Sigmoid colon (tissue), 7 donors: ENCODE measurements around the gene AKR1C4. TPM values are rescaled to one million over a fixed set of nuclear protein-coding genes. Genes with fewer than 3 reads are reported as not detected.
"Not testable (repeated sequence)": the region's sequence is repeated elsewhere in the genome, so short reads cannot be mapped to it uniquely, and the experiment has no call there.

Experiments
- DNase-seq: peaks from one replicate; pipeline ENCODE4 v3.0.0-alpha.2; 2019
- H3K27ac ChIP-seq, 4 donors: fragments of 200-600 bp; sonication (generic); one replicate each; pipeline ENCODE4 v1.5.1; 2016 to 2019; ENCODE audit warnings: mild to moderate bottlenecking in 1 of 4
- H3K27me3 ChIP-seq, 3 donors: fragments of 200-600 bp; sonication (generic); one replicate each; pipeline ENCODE4 v1.5.1; 2019; ENCODE audit warnings: mild to moderate bottlenecking in 1 of 3
- H3K36me3 ChIP-seq, 4 donors: fragments of 200-600 bp; sonication (generic); one replicate each; pipeline ENCODE4 v1.5.1; 2016 to 2019
- H3K4me1 ChIP-seq, 4 donors: fragments of 200-600 bp; sonication (generic); one replicate each; pipeline ENCODE4 v1.5.1; 2017 to 2019
- H3K4me3 ChIP-seq, 4 donors: fragments of 200-600 bp; sonication (generic); one replicate each; pipeline ENCODE4 v1.5.1; 2017 to 2019; ENCODE audit warnings: mild to moderate bottlenecking in 2 of 4, moderate library complexity in 1 of 4
- H3K9me3 ChIP-seq, 4 donors: fragments of 200-600 bp in 3 of 4; sonication (generic) in 3 of 4; one replicate each; pipeline versions ENCODE4 v1.5.1 to v1.6.1; 2013 to 2019
- EP300 ChIP-seq, 4 donors: sonication (generic); formaldehyde crosslinking; IDR thresholded peaks; one replicate each; pipeline ENCODE4 v1.6.1; 2017; ENCODE audit warnings: antibody characterized with exemption in 4 of 4
- POLR2A ChIP-seq, 2 donors: fragments of 450-650 bp; IDR thresholded peaks; one replicate each; pipeline ENCODE4 v1.6.1; 2016; ENCODE audit warnings: antibody characterized with exemption in 2 of 2, mild to moderate bottlenecking in 2 of 2, moderate library complexity in 2 of 2
- POLR2AphosphoS5 ChIP-seq, 4 donors: sonication (generic); formaldehyde crosslinking; IDR thresholded peaks; one replicate each; pipeline ENCODE4 v1.6.1; 2017; ENCODE audit warnings: antibody characterized with exemption in 4 of 4
- WGBS, 2 donors: extraction: QIAGEN DNeasy Blood & Tissue Kit; methylation state at CpG; one replicate each; pipeline ENCODE4 v1.1.7; 2013; 5-methylcytosine and 5-hydroxymethylcytosine counted together
- intact Hi-C: fragments of 100-400 bp; cut with DNase I; formaldehyde crosslinking; loops from one replicate; pipeline ENCODE4 v1.15.1; 2023
- polyA plus RNA-seq, 3 donors: library from polyadenylated mRNA; stranded (reverse); fragments of 200-250 nt; gene quantifications; one replicate each; pipeline ENCODE4 v1.2.3, GENCODE V29; 2013
- total RNA-seq, 4 donors: library from RNA; depleted of rRNA; stranded (reverse); fragments of >200 nt; gene quantifications; one replicate each; pipeline ENCODE4 v1.1.0, GENCODE V29; 2016
- TF ChIP-seq, protein P1 (sequence below), 4 experiments: fragments of 450-650 bp in 3 of 4; fragments of 200-600 bp in 1 of 4; IDR thresholded peaks; one replicate each; pipeline ENCODE4 v1.5.1; 2016 to 2019; ENCODE audit warnings: antibody characterized with exemption in 4 of 4, mild to moderate bottlenecking in 3 of 4, moderate library complexity in 2 of 4
- donor health status: healthy with polysubstance abuse.
- donor health status: Bipolar disorder and iron deficiency.
- donor health status: healthy.

AKR1C4 gene
- total and polyA plus RNA-seq, 7 donors = not detected

DNA sequence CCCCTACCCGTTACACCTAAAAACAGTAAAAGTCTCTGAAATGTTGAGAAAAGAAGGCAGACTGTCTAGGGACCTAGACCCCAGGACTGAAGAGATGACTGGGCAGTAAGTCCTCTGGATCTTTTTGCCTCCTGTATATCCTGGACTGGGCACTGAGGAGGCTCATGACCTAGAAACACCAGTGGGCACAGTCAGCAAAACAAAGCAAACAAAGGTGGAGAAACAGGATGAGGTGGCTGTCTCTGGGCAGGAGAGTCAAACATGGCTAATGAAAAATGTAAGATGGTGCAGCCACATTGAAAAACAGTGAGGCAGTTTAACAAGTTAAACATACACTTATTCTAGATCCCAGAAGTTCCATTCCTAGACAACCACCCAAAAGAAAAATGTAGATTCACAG lies 45.9 kb downstream of the AKR1C4 start:
- no peaks in the 10 kb centered on the region for H3K27me3 ChIP-seq
- H3K4me1 ChIP-seq = no peaks in the 10 kb centered on the region
- H3K27ac ChIP-seq = no peak overlapping the region
- no peak for TF ChIP-seq POLR2AphosphoS5 (IDR thresholded peaks at IDR 0.05)
- TF ChIP-seq, protein P1, sequence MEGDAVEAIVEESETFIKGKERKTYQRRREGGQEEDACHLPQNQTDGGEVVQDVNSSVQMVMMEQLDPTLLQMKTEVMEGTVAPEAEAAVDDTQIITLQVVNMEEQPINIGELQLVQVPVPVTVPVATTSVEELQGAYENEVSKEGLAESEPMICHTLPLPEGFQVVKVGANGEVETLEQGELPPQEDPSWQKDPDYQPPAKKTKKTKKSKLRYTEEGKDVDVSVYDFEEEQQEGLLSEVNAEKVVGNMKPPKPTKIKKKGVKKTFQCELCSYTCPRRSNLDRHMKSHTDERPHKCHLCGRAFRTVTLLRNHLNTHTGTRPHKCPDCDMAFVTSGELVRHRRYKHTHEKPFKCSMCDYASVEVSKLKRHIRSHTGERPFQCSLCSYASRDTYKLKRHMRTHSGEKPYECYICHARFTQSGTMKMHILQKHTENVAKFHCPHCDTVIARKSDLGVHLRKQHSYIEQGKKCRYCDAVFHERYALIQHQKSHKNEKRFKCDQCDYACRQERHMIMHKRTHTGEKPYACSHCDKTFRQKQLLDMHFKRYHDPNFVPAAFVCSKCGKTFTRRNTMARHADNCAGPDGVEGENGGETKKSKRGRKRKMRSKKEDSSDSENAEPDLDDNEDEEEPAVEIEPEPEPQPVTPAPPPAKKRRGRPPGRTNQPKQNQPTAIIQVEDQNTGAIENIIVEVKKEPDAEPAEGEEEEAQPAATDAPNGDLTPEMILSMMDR (IDR thresholded peaks at IDR 0.05) = no peak
- TF ChIP-seq POLR2A (IDR thresholded peaks at IDR 0.05) = no peak
- no peak for TF ChIP-seq EP300 (IDR thresholded peaks at IDR 0.05)
- H3K4me3 ChIP-seq = no peak overlapping the region
- 45 to 97% methylated on average over 1 of the region's 1 CpG for WGBS, 2 donors
- H3K36me3 ChIP-seq = no peaks in the 10 kb centered on the region
- intact Hi-C loops = no loop called here
- DNase-seq = no peak
- H3K9me3 ChIP-seq = no peaks in the 10 kb centered on the region

DNA sequence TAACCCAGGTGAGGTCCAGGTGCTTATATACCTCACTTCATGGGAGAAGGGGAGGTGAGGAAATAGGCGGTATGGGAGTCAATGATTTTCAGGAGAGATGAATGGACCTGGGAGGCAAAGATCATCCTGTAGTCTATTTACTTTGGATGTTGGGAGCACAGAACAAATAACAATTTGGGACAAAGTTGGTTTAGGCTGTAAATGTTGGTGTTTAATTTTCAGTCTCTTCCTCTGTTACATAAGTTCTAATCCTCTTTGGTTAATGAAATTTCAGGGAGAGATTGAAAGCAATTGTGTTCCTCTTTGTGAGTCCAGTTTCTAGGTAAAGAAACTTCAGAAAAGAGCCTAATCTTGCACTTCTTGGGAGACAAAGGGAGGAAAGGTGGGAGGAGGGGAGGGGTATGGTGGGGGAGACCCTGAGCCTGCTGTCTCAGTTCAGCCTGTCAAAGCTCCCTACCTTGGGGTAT lies 46.9 kb downstream of the AKR1C4 start:
- Histone ChIP-seq H3K27ac (no peak overlapping the region), H3K4me1 (no peaks in the 10 kb centered on the region), H3K4me3 (no peak overlapping the region), H3K36me3 (no peaks in the 10 kb centered on the region), H3K27me3 (no peaks in the 10 kb centered on the region), H3K9me3 (no peaks in the 10 kb centered on the region)
- no peak for DNase-seq
- no peak for TF ChIP-seq EP300 (IDR thresholded peaks at IDR 0.05)
- TF ChIP-seq, protein P1 (IDR thresholded peaks at IDR 0.05) = no peak
- no peak for TF ChIP-seq POLR2A (IDR thresholded peaks at IDR 0.05)
- no peak for TF ChIP-seq POLR2AphosphoS5 (IDR thresholded peaks at IDR 0.05)
- WGBS, 2 donors = 15 to 62% methylated on average over 1 of the region's 1 CpG
- intact Hi-C loops = no loop called here

DNA sequence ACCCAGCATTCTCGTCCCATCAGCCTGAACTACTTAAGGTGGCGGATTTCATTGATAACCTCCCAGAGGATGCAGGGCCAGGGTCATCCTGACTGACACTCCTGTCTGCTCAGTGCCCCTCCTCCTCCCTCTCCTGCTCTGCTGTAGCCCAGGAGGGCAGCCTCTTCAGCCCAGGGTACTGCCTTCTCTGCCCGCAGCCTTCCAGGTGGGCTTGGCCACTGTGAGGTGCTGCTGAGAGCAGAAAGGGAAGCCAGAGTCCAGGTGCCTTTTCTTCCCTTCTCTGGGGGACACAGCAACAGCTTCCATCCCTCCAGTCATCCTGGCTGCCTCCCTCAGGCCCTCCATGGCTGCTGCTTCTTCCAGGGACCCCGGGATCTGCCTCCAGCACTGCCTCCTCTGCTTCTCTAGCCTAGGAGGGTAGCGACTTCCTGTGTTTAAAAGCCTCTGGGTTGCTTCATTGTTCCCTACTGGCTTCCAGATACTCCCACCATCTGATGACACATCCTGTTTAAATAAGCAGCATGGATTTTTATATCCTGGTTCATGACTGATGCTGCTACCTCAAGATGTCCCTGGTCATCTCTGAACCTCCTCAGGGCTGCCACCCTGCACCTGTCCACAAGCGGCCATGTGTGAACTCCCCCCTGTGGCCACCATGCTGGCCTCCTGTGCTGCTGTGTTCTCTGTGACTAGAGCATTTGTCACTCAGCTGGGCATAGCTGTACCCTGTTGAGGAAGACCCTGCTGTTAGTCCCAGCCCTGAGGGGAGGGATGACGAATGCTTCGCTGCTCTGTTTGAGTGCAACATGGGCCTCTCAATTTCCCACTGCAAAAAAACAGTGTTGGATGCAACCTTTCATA lies 55.8 kb downstream of the AKR1C4 start:
- intact Hi-C loops = no loop called here
- 87 to 89% methylated on average over 8 of the region's 8 CpGs for WGBS, 2 donors

DNA sequence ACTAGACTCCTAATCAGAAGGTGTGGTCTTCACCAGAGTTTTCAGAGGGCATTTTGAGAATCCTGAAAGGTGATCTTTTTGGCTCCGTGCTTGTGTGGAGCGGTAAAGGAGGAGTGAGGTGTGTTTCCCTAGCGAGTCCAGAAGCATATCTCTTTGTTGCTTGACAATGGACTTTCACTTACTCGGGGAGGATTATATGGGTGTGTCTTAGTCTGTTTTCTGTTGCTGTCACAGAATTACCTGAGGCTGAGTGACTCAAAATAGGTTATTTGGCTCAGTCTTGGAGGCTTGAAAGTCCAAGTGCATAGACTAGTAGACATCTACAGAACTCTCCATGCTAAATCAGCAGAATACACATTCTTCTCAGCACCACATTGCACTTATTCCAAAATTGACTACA lies 57.9 kb downstream of the AKR1C4 start:
- no peaks in the 10 kb centered on the region for H3K27me3 ChIP-seq
- H3K4me1 ChIP-seq = no peaks in the 10 kb centered on the region
- H3K27ac ChIP-seq = no peak overlapping the region
- no peak for DNase-seq
- 28 to 73% methylated on average over 4 of the region's 4 CpGs for WGBS, 2 donors
- no peaks in the 10 kb centered on the region for H3K9me3 ChIP-seq
- intact Hi-C loops = no loop called here
- TF ChIP-seq, protein P1 (IDR thresholded peaks at IDR 0.05) = no peak
- TF ChIP-seq POLR2AphosphoS5 (IDR thresholded peaks at IDR 0.05) (no peak), EP300 (IDR thresholded peaks at IDR 0.05) (no peak), POLR2A (IDR thresholded peaks at IDR 0.05) (no peak)
- H3K4me3 ChIP-seq = no peak overlapping the region
- H3K36me3 ChIP-seq = no peaks in the 10 kb centered on the region

More for the DNA sequence above, 55.8 kb downstream of the AKR1C4 start:
- no peak overlapping the region for H3K4me3 ChIP-seq
- H3K9me3 ChIP-seq = no peaks in the 10 kb centered on the region
- DNase-seq = no peak
- H3K27me3 ChIP-seq = no peaks in the 10 kb centered on the region
- H3K27ac ChIP-seq = no peak overlapping the region
- H3K36me3 ChIP-seq = no peaks in the 10 kb centered on the region
- H3K4me1 ChIP-seq = no peaks in the 10 kb centered on the region
- TF ChIP-seq POLR2A (IDR thresholded peaks at IDR 0.05) (no peak), POLR2AphosphoS5 (IDR thresholded peaks at IDR 0.05) (no peak), EP300 (IDR thresholded peaks at IDR 0.05) (no peak)
- TF ChIP-seq, protein P1 (IDR thresholded peaks at IDR 0.05) = no peak

DNA sequence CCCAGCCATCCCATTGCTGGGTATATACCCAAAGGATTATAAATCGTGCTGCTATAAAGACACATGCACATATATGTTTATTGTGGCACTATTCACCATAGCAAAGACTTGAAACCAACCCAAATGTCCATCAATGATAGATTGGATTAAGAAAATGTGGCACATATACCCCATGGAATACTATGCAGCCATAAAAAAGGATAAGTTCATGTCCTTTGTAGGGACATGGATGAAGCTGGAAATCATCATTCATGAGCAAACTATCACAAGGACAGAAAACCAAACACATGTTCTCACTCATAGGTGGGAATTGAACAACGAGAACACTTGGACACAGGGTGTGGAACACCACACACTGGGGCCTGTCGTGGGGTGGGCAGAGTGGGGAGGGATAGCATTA lies 61.1 kb downstream of the AKR1C4 start:
- H3K36me3 ChIP-seq, DNase-seq, H3K9me3 ChIP-seq, H3K4me3 ChIP-seq, H3K27ac ChIP-seq, H3K27me3 ChIP-seq, intact Hi-C loops, H3K4me1 ChIP-seq: not testable (repeated sequence)
- 85 to 96% methylated on average over 3 of the region's 3 CpGs for WGBS, 2 donors
